ENCODE results near the gene CBLB.

DNA sequence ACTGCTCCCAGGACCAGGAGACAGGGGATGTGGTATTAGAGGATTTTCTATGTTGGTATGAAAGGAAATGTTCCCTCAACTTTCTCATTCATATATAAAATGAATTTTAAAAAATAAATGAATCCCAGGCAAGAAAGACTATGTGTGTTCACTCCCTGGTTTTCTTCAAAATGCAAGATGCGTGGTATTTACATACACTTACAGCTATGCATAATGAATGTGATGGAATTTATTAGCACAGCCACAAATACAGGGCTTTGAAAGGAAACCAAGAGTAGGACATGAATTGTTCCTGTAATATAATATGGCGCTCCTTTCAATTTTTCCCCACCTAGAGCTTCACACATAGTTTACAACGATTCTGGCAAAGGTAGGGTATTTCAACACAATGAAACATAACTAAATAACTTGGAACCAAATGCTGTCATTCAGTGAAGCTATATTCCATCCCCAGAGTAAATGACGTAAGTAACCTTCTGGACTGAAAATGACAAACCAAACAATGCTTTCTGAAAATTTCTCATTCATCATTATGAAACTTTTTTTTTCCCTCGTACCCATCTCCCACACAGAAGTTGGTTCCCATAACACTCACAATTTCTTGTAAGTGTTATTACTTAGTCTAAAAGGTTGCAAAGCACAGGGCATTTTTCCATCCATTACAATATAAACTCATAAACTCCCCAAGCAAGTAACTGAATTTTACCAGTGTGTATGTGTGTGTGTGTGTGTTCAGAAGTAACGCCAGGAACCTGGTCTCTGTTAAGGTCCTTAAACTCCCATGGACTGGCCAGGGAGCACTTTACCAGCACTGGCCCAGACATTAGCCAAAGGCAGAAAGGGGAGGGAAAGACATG is 41.8 kb downstream of the CBLB start:
- TF ChIP-seq CTCF (IDR thresholded peaks at IDR 0.05; ENCODE audit: low read depth, low read length) (no peak), EZH2phosphoT487 (IDR thresholded peaks at IDR 0.05; ENCODE audit: low read depth) (no peak)

Measured in OCI-LY3 (cell line).